WI38 (cell line): ENCODE measurements around the gene ESPNL.

Source experiments
- H3K4me3 ChIP-seq: 2 replicates; pipeline ENCODE4 v1.5.1; 2011; ENCODE audit warnings: low read depth, mild to moderate bottlenecking, control low read depth, low read length
- CTCF ChIP-seq: IDR thresholded peaks from 2 replicates; pipeline ENCODE4 v1.5.1; 2012; ENCODE audit warnings: low read depth, mild to moderate bottlenecking, control low read depth, low read length

The ESPNL gene

GRCh38 chr2:238121511-238122286, 21.6 kb downstream of the ESPNL start:
- TF ChIP-seq CTCF, result no peak
- no peak overlapping the region for H3K4me3 ChIP-seq

GRCh38 chr2:238122287-238123217, 22.4 kb downstream of the ESPNL start:
- no peak overlapping the region for H3K4me3 ChIP-seq
- no peak for TF ChIP-seq CTCF

GRCh38 chr2:238123218-238123971, 23.3 kb downstream of the ESPNL start:
- no peak overlapping the region for H3K4me3 ChIP-seq
- no peak for TF ChIP-seq CTCF

- no peak for TF ChIP-seq CTCF
- H3K4me3 ChIP-seq, result no peak overlapping the region
Observed at GRCh38 chr2:238123991-238124470, 23.9 kb downstream of the ESPNL start.

GRCh38 chr2:238124488-238125126, 24.5 kb downstream of the ESPNL start:
- TF ChIP-seq CTCF, result no peak
- no peak overlapping the region for H3K4me3 ChIP-seq

GRCh38 chr2:238125127-238125885, 25.2 kb downstream of the ESPNL start:
- no peak overlapping the region for H3K4me3 ChIP-seq
- no peak for TF ChIP-seq CTCF
